GM18951 (cell line): Measurements from ENCODE around the gene ZNRF3.
"Not testable (repeated sequence)": the region's sequence is repeated elsewhere in the genome, so short reads cannot be mapped to it uniquely, and the experiment has no call there.

ENCODE experiments used
- POLR2A ChIP-seq: IDR thresholded peaks from 4 replicates; pipeline ENCODE4 v1.6.1; 2011; ENCODE audit warnings: mild to moderate bottlenecking; ENCODE audit not compliant: insufficient read length, insufficient read depth; ENCODE audit errors: extremely low read depth
- in situ Hi-C: fragments of 300-500 bp; cut with MboI; formaldehyde crosslinking; loops from one replicate; pipeline ENCODE4 v1.12.0; 2022; ENCODE audit warnings: low sequenced_read_pairs, mixed read lengths, inconsistent platforms; ENCODE audit not compliant: unreplicated experiment

Gene ZNRF3

DNA sequence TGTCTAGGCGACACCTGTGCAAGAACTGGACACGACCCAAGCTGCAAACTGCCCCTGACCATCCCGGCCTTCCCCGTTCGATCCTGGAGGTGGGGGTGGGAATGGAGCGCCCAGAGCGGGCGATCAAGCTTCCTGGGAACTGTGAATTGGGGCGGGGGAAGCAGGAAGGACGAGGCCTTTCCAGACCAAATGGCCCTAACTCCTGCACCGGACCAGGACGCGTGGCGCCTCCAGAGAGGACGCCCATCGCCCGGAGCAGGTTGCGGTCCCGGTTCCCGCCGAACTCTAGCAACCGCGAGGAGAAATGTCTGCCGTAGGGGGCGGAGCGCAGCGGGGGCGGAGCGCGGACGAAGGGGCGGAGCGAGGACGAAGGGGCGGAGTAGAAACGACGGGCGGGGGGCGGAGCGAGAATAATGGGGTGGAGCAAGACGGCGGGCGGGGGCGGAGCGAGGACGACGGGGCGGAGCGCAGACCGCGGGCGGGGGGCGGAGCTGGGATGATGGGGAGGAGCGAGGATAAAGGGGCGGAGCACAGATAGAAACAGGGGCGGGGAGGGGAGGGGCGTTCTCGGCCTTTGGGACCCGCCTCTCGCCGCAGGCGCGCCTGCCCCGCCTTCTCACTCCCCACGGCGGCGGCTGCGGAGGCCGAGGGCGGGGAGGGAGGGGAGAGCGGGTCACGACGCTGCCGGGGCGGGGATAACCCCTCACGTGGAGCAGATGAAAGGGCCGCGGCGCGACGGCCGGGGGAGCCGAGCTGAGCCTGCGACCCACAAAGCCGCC lies at the start of gene ZNRF3:
Gene ZNRF3 (plus strand): TSS at position 695 of the 779 bp plus-strand sequence. CDS start 195 bp downstream, outside the sequence.
- in situ Hi-C loops = no loop called here

DNA sequence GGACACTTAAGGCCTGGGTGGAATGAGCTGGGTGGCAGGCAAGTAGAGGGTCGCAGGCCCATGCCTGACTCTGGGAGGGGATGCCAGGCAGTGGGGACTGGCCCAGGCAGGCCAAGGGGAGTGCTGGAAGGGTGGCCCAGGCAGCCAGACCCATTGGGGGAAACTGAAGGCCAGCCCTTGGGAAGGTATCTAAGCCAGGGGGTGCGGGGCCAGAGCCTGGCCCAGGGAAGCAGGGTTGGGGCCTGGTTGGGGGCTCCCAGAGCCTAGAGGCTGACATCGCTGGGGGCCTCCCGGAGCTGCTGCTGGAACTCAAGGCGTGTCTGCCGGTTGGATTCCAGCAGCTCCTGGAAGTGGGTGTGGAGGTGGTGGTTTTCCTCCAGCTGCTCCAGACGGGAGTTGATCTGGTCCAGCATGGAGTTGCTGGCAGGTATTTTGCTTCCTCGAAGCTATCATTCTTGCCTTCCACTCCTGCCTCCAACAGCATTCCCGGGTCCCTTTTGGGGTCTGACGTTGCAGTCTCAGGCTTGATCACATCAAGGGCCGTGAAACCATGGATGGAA lies 47.7 kb upstream of the ZNRF3 start:
- no peak for TF ChIP-seq POLR2A
- in situ Hi-C loops = no loop called here

More for the DNA sequence above, at the start of gene ZNRF3:
- no peak for TF ChIP-seq POLR2A

- in situ Hi-C loops = no loop called here
- no peak for TF ChIP-seq POLR2A
Measured at GRCh38 chr22:28837640-28838039, 45.7 kb upstream of the ZNRF3 start.

- in situ Hi-C loops = no loop called here
- TF ChIP-seq POLR2A = no peak
Measured at GRCh38 chr22:28838971-28839370, 44.4 kb upstream of the ZNRF3 start.

GRCh38 chr22:28841111-28841510 lies 42.3 kb upstream of the ZNRF3 start:
- no peak for TF ChIP-seq POLR2A
- in situ Hi-C loops = no loop called here

DNA sequence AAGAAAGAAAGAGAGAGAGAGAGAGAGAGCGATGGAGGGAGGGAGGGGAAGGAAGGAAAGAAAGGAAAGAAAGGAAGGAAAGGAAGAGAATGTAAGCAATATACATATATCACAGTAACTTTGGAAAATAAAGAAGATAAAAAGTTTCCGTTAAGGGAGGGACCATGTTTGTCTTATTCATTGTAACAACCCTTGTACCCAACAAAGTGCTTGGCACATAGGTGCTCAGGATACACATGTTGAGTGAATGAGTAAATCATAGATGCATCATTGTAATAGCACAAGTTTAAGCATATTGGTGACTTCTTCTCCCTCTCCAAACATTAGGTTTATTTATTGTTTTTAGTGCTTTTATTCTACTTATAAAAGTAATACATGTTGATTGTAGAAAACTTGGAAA lies 39.7 kb upstream of the ZNRF3 start:
- in situ Hi-C loops = no loop called here
- no peak for TF ChIP-seq POLR2A

DNA sequence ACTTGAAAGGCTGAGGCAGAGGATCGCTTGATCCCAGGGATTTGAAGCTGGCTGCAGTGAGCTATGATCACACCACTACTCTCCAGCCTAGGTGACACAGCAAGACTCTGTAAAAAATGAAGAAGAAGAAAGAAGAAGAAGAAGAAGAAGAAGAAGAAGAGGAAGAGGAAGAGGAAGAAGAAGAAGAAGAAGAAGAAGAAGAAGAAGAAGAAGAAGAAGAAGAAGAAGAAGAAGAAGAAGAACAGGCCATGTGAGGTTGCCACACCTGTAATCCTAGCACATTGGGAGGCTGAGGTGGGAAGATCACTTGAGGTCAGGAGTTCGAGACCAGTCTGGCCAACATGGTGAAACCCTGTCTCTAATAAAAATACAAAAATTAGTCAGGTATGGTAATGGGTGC lies 39.1 kb upstream of the ZNRF3 start:
- in situ Hi-C loops = not testable (repeated sequence)

DNA sequence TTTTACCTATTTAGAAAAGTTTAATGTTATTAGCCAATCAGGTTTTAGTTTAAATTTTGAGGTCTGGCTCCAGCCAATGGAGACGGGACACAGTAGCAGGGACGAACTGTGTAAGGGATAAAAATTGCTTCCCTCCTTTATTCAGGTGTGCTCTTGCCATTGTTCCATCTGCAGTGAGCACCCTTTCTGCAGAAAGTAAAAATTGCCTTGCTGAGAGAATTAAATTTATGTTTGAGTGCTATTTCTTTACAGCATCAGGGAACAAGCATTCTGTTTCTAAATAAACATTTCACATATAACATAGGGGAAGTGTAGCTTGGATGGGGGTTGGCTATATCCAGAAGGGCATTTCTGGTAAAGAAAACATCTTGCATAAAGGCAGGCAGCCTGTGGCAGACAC lies 36.4 kb upstream of the ZNRF3 start:
- in situ Hi-C loops = no loop called here
- no peak for TF ChIP-seq POLR2A

DNA sequence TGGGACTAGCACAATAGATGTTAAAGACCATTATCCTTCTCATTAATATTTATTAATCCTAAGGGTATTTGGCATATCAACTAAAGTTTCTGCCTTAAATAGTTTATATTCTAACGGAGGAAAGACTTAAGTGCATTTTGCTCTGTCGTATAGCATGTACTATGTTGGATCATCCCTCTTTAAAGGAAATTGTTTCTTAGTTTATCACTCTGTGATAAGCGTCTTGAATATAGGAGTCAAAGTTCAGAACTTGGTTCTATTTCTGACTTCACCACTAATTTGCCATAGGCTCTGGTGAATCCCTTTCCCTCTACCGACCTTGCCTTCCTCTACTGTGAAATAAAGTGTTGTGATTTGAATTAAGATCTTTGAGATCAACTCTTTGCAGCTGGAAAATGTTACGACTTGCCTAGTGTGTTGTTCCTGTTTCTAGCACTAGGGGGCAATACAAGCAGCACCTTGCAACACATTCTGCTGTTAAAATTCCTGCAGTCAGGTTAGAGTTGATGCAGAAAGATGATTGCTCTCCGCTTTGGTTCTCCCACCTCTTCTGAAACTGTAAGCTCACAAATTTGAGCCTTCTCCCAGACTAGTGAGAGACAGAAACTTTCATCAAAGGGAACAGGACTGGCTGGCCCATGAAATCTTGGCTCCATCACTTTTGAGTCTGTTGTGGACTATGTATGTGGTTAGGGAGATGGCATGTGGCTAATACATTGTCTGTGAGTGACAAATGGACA lies 27.8 kb upstream of the ZNRF3 start:
- in situ Hi-C loops = loop anchor here (25.0 kb wide), 1 partner anchor 382 kb away; no protein-coding TSS in a partner anchor
- TF ChIP-seq POLR2A = no peak

GRCh38 chr22:28856095-28856455 lies 27.3 kb upstream of the ZNRF3 start:
- in situ Hi-C loops = loop anchor here (25.0 kb wide), 1 partner anchor 381 kb away; no protein-coding TSS in a partner anchor
- TF ChIP-seq POLR2A = no peak

GRCh38 chr22:28857288-28857687 lies 26.1 kb upstream of the ZNRF3 start:
- in situ Hi-C loops = loop anchor here (25.0 kb wide), 1 partner anchor 380 kb away; no protein-coding TSS in a partner anchor
- no peak for TF ChIP-seq POLR2A

DNA sequence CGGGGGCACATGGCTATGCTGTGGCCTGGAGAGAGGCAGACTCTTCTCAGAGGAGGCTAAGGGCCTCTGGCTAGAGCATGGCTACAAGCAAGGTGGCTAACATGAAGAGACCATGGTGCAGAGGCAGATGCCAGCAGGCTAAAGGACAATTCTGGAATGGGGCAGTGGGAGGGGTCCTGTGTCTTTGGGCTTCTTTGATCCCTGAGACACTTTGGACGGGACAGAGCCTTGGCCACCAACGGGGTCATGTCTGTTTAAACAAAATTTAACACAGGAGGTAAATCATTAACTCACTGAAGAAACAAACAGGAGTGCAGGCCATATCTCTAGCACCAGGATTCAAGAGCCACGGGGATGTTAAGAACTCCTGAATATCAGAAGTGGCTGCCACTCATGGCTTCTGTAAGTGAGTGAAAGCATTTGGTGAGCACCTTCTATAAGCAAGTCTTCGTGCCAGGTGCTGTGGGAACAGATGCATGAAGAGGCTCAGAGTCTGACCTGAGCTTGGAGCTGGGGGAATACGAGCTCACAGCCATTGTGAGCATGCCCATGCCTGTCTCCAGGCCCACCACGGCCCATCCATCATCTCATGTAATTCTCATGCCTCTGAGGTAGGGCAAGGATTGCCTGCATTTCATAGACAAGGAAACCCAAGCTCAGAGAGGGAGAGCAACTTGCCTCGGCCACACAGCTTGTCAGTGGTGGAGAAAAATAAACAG lies 18.3 kb upstream of the ZNRF3 start:
- in situ Hi-C loops = loop anchor here (25.0 kb wide), 1 partner anchor 372 kb away; no protein-coding TSS in a partner anchor

GRCh38 chr22:28867191-28867590 lies 16.2 kb upstream of the ZNRF3 start:
- in situ Hi-C loops = loop anchor here (25.0 kb wide), 1 partner anchor 370 kb away; no protein-coding TSS in a partner anchor
- TF ChIP-seq POLR2A = no peak

More for the DNA sequence above, 18.3 kb upstream of the ZNRF3 start:
- TF ChIP-seq POLR2A = no peak

- in situ Hi-C loops = loop anchor here (25.0 kb wide), 1 partner anchor 369 kb away; no protein-coding TSS in a partner anchor
Measured at GRCh38 chr22:28868389-28868788, 15.0 kb upstream of the ZNRF3 start.
